Measurements from ENCODE around the gene TAF4B. TPM values are rescaled to one million over a fixed set of nuclear protein-coding genes. Genes with fewer than 3 reads are reported as not detected.

Gene TAF4B
- total and polyA plus RNA-seq, 9 donors = 5.0 to 19.1 (median 7.8) TPM

GRCh38 chr18:26277374-26277773 is 51.1 kb downstream of the TAF4B start:
- H3K27ac ChIP-seq = no peak overlapping the region
- no peak for TF ChIP-seq POLR2A (IDR thresholded peaks at IDR 0.05)
- no peak for TF ChIP-seq EP300 (IDR thresholded peaks at IDR 0.05)
- no peak for TF ChIP-seq CTCF (IDR thresholded peaks at IDR 0.05)
- 78 to 83% (median 79%) methylated on average over 3 of the region's 3 CpGs for WGBS, 3 donors
- H3K36me3 ChIP-seq = no peaks in the 10 kb centered on the region
- no peak overlapping the region for H3K4me3 ChIP-seq
- H3K4me1 ChIP-seq (ENCODE audit: insufficient read depth) = no peaks in the 10 kb centered on the region
- no peaks in the 10 kb centered on the region for H3K9me3 ChIP-seq
- no peak for DNase-seq
- intact Hi-C loops (cut with DNase I) = no loop called here
- H3K27me3 ChIP-seq = no peaks in the 10 kb centered on the region

- no peaks in the 10 kb centered on the region for H3K4me1 ChIP-seq (ENCODE audit: insufficient read depth)
- H3K4me3 ChIP-seq = no peak overlapping the region
- H3K9me3 ChIP-seq = no peaks in the 10 kb centered on the region
- H3K27ac ChIP-seq = no peak overlapping the region
- H3K27me3 ChIP-seq = no peaks in the 10 kb centered on the region
- intact Hi-C loops (cut with DNase I) = no loop called here
- DNase-seq = no peak
- 91 to 100% (median 94%) methylated on average over 1 of the region's 1 CpG for WGBS, 3 donors
- TF ChIP-seq EP300 (IDR thresholded peaks at IDR 0.05) = no peak
- no peaks in the 10 kb centered on the region for H3K36me3 ChIP-seq
Measured at GRCh38 chr18:26279428-26279827, 53.2 kb downstream of the TAF4B start.

- Histone ChIP-seq H3K4me1 (ENCODE audit: insufficient read depth) (no peaks in the 10 kb centered on the region), H3K4me3 (no peak overlapping the region), H3K27me3 (no peaks in the 10 kb centered on the region), H3K27ac (no peak overlapping the region), H3K9me3 (no peaks in the 10 kb centered on the region), H3K36me3 (no peaks in the 10 kb centered on the region)
- DNase-seq = no peak
- TF ChIP-seq CTCF (IDR thresholded peaks at IDR 0.05) = no peak
- no peak for TF ChIP-seq POLR2A (IDR thresholded peaks at IDR 0.05)
- TF ChIP-seq EP300 (IDR thresholded peaks at IDR 0.05) = no peak
- WGBS, 3 donors = 76 to 96% (median 84%) methylated on average over 1 of the region's 1 CpG
- intact Hi-C loops (cut with DNase I) = no loop called here
Measured at GRCh38 chr18:26286008-26286407, 59.8 kb downstream of the TAF4B start.

GRCh38 chr18:26287644-26288043 is 61.4 kb downstream of the TAF4B start:
- Histone ChIP-seq H3K27me3 (no peaks in the 10 kb centered on the region), H3K9me3 (no peaks in the 10 kb centered on the region), H3K4me3 (no peak overlapping the region), H3K4me1 (ENCODE audit: insufficient read depth) (no peaks in the 10 kb centered on the region), H3K36me3 (no peaks in the 10 kb centered on the region), H3K27ac (no peak overlapping the region)
- 37 to 58% (median 51%) methylated on average over 4 of the region's 4 CpGs for WGBS, 3 donors
- no peak for TF ChIP-seq CTCF (IDR thresholded peaks at IDR 0.05)
- no peak for TF ChIP-seq POLR2A (IDR thresholded peaks at IDR 0.05)
- no peak for TF ChIP-seq EP300 (IDR thresholded peaks at IDR 0.05)
- intact Hi-C loops (cut with DNase I) = no loop called here
- DNase-seq = no peak

GRCh38 chr18:26290385-26290784 is 64.1 kb downstream of the TAF4B start:
- Histone ChIP-seq H3K4me3 (no peak overlapping the region), H3K9me3 (no peaks in the 10 kb centered on the region), H3K36me3 (no peaks in the 10 kb centered on the region), H3K4me1 (ENCODE audit: insufficient read depth) (no peaks in the 10 kb centered on the region), H3K27me3 (no peaks in the 10 kb centered on the region), H3K27ac (no peak overlapping the region)
- TF ChIP-seq EP300 (IDR thresholded peaks at IDR 0.05) = no peak
- TF ChIP-seq CTCF (IDR thresholded peaks at IDR 0.05) = no peak
- TF ChIP-seq POLR2A (IDR thresholded peaks at IDR 0.05) = no peak
- intact Hi-C loops (cut with DNase I) = no loop called here
- no peak for DNase-seq
- whole genome bisulfite sequencing, 3 donors = 71 to 84% (median 84%) methylated on average over 3 of the region's 3 CpGs

All from ovary (tissue), 9 donors.